NT2/D1 (cell line): Measurements from ENCODE around the gene EMP2.

Source experiments
- DNase-seq: peaks from one replicate; pipeline ENCODE4 v3.0.0-alpha.2; 2011; ENCODE audit warnings: low read depth, low spot score
- H3K27me3 ChIP-seq: 2 replicates; pipeline ENCODE4 v1.6.0; 2011; ENCODE audit warnings: mild to moderate bottlenecking; ENCODE audit not compliant: insufficient read length, insufficient read depth
- H3K36me3 ChIP-seq: 2 replicates; pipeline ENCODE4 v1.6.1; 2011; ENCODE audit warnings: mild to moderate bottlenecking, low read length, mixed read lengths; ENCODE audit not compliant: insufficient read depth, insufficient read length
- H3K4me1 ChIP-seq: 2 replicates; pipeline ENCODE4 v1.5.1; 2011; ENCODE audit not compliant: insufficient read depth, insufficient read length
- H3K4me3 ChIP-seq: 2 replicates; pipeline ENCODE4 v1.5.1; 2011; ENCODE audit warnings: low read depth; ENCODE audit not compliant: insufficient read length
- H3K9ac ChIP-seq: 2 replicates; pipeline ENCODE4 v1.6.0; 2011; ENCODE audit warnings: low read depth; ENCODE audit not compliant: insufficient read length
- H3K9me3 ChIP-seq: 2 replicates; pipeline ENCODE4 v1.5.1; 2011; ENCODE audit warnings: mild to moderate bottlenecking, low read length; ENCODE audit not compliant: insufficient read depth
- SUZ12 ChIP-seq: IDR thresholded peaks from 2 replicates; pipeline ENCODE4 v1.6.1; 2011; ENCODE audit not compliant: insufficient read length, insufficient read depth; ENCODE audit errors: extremely low read depth
- YY1 ChIP-seq: IDR thresholded peaks from 2 replicates; pipeline ENCODE4 v1.6.1; 2011; ENCODE audit not compliant: insufficient read length, insufficient read depth
- ZNF274 ChIP-seq: IDR thresholded peaks from 2 replicates; pipeline ENCODE4 v1.6.1; 2011; ENCODE audit warnings: mild to moderate bottlenecking, low read depth, low read length

The EMP2 gene

DNA sequence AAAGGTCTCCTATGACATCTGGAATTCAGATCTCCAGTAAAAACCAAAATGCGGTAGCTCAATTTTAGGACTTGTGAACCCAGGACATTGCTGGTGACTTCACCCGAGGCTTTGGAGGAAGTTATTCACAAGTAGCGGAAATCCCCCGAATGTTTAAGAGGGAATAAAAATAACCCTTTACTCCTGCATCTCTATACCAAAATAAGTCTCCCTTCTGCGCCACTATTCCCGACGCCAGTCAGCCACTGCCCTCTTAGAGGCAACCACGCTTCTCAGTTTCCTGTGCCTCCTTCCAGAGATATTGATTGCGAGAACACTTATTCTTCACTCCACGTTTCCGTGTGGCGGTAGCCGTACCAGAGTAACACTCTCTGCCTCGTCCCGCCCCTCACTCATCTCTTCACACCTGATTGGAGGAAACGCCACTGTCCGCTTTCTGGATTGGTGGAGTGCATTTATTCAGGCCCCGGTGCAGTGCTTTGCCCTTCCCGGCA lies 27.4 kb downstream of the EMP2 start:
- no peak overlapping the region for H3K4me3 ChIP-seq
- H3K27me3 ChIP-seq = no peaks in the 10 kb centered on the region
- H3K4me1 ChIP-seq = no peaks in the 10 kb centered on the region
- TF ChIP-seq YY1 (no peak), SUZ12 (no peak), ZNF274 (no peak)
- H3K36me3 ChIP-seq = peaks cover 6% of the 10 kb centered on the region
- peaks cover 16% of the 10 kb centered on the region for H3K9me3 ChIP-seq
- H3K9ac ChIP-seq = no peak overlapping the region
- no peak for DNase-seq

DNA sequence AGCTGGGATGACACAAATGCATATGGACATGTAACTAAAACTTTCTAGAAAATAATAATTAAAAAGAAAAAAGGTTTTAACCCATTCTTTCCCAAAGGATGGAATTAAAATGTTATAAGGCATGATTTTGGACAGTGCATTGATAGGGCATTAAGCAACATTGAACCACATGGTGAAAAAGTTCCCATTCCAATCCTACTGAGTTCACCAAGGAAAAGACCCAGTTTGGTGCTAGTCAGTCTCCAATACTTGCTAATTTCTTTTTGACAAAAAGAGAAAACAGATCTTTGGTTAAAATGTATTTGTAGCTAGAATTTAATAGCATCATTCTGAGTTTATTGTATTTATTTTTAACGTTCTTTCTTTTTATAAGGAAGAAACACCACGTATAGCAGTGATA lies 28.1 kb downstream of the EMP2 start:
- no peak for TF ChIP-seq ZNF274
- no peak for TF ChIP-seq YY1
- TF ChIP-seq SUZ12 = no peak
- Histone ChIP-seq H3K9me3 (peaks cover 24% of the 10 kb centered on the region), H3K4me3 (no peak overlapping the region), H3K9ac (no peak overlapping the region), H3K27me3 (no peaks in the 10 kb centered on the region), H3K36me3 (peaks cover 10% of the 10 kb centered on the region), H3K4me1 (no peaks in the 10 kb centered on the region)
- no peak for DNase-seq

DNA sequence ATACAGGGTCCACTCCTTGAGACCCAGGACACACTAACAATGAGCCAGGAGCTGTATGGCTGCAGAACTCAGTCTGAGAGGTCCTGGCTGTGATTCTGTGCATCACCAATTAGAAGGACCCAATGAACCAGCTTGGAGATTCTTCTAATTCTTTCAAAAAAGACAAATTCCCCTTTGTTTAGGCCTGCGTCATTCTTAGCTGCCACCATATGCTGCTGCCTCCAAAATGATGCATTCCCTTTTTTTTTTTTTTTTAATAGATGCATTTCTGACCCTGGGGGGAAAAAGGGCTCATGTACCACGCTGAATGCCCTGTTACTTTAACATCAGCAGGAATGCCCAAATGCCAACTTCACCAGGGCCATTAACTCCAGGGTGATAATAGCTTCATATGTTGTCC lies 28.5 kb downstream of the EMP2 start:
- peaks cover 14% of the 10 kb centered on the region for H3K36me3 ChIP-seq
- no peaks in the 10 kb centered on the region for H3K4me1 ChIP-seq
- H3K4me3 ChIP-seq = no peak overlapping the region
- peaks cover 25% of the 10 kb centered on the region for H3K9me3 ChIP-seq
- H3K9ac ChIP-seq = no peak overlapping the region
- H3K27me3 ChIP-seq = no peaks in the 10 kb centered on the region
- no peak for DNase-seq
- no peak for TF ChIP-seq SUZ12
- TF ChIP-seq ZNF274 = no peak
- no peak for TF ChIP-seq YY1

DNA sequence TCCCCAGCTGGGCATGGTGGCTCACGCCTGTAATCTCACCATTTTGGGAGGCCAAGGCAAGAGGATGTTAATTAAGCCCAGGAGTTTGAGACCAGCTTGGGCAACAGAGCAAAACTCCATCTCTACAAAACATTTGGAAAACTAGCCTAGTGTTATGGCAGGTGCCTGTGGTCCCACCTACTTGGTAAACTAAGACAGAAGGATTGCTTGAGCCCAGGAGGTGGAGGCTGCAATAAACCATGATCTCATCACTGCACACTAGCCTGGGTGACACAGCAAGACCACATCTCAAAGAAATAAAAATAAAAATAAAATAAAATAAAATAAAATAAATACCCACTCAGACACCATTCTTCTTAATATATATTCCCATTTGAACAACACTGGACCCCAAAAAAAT lies 32.0 kb downstream of the EMP2 start:
- H3K9ac ChIP-seq = no peak overlapping the region
- no peak for TF ChIP-seq SUZ12
- no peak for TF ChIP-seq YY1
- TF ChIP-seq ZNF274 = no peak
- no peaks in the 10 kb centered on the region for H3K27me3 ChIP-seq
- no peaks in the 10 kb centered on the region for H3K4me1 ChIP-seq
- DNase-seq = no peak
- H3K36me3 ChIP-seq = peaks cover 42% of the 10 kb centered on the region
- H3K9me3 ChIP-seq = peaks cover 25% of the 10 kb centered on the region
- no peak overlapping the region for H3K4me3 ChIP-seq

DNA sequence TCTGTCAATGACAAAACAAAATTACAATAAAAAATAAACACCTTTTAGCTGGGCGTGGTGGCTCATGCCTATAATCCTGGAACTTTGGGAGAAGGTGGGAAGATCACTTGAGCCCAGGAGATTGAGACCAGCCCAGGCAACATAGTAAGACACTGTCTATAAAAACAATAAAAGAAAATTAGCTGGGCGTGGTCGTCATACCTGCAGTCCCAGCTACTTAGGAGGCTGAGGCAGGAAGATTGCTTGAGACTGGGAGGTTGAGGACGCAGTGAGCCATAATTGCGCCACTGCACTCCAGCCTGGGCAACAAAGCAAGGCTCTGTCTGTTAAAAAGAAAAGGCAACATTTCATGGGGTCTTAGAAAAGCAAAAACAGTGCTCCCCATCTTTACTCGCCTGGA lies 32.7 kb downstream of the EMP2 start:
- peaks cover 45% of the 10 kb centered on the region for H3K36me3 ChIP-seq
- H3K9ac ChIP-seq = no peak overlapping the region
- H3K9me3 ChIP-seq = peaks cover 25% of the 10 kb centered on the region
- H3K4me3 ChIP-seq = no peak overlapping the region
- H3K27me3 ChIP-seq = no peaks in the 10 kb centered on the region
- DNase-seq = no peak
- no peaks in the 10 kb centered on the region for H3K4me1 ChIP-seq
- no peak for TF ChIP-seq SUZ12
- no peak for TF ChIP-seq YY1
- no peak for TF ChIP-seq ZNF274

DNA sequence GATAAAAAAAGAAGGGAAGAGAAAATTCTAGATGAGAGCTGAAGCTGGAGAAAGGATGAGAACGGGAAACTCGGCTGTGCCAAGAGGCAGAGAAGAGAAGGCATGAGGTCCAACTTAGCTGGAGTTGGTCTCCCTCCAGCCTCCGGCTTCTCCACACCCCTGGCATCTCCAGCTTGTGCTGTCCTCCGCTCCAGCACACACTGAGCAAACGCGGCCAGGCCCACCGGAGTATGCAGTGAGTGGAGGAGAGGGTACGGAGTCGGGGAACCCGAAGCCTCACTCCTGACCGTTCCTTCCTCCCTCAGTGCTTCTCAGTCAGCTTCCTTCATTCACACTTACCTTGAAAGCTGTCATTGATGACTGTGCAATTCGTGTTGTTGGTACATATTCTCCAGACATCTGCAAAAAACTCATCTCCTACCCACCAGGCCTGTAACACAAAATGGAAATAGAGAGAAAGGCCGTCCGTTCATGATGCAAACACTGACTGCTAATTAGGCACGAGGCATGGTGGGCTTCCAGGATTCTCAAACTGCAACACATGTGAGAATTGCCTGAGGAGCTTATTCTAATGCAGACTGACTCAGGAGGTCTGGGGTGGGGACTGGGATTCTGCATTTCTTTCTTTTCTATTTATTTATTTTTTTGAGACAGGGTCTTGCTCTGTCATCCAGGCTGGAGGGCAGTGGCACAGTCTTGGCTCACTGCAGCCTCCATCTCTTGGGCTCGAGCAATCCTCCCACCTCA lies 37.0 kb downstream of the EMP2 start:
- Histone ChIP-seq H3K36me3 (peaks cover 61% of the 10 kb centered on the region), H3K4me1 (no peaks in the 10 kb centered on the region), H3K9ac (no peak overlapping the region), H3K9me3 (peaks cover 12% of the 10 kb centered on the region), H3K4me3 (no peak overlapping the region), H3K27me3 (no peaks in the 10 kb centered on the region)
- TF ChIP-seq YY1 (no peak), ZNF274 (no peak)
- no peak for DNase-seq

DNA sequence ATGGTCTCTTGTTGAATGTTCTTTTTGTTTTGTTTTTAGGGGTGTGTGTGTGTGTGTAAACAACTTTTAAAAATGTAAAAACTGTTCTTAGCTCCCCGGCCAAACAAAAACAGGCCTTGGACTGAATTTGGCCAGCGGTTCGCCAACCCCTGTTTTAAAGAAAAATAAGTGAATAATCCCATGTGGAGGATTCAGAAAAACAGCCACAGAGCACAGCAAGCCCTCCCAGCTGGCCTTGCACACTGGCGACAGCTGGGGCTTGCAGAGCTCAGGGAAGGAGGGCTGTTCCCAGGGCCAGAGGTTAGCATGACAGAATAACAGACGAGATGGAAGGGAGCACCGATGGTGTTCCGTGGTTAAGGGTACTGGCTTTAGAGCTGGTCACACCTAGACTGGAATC lies 39.0 kb downstream of the EMP2 start:
- Histone ChIP-seq H3K27me3 (no peaks in the 10 kb centered on the region), H3K36me3 (peaks cover 64% of the 10 kb centered on the region), H3K4me1 (no peaks in the 10 kb centered on the region), H3K9ac (no peak overlapping the region), H3K9me3 (no peaks in the 10 kb centered on the region), H3K4me3 (no peak overlapping the region)
- no peak for DNase-seq
- TF ChIP-seq YY1 (no peak), SUZ12 (no peak)

DNA sequence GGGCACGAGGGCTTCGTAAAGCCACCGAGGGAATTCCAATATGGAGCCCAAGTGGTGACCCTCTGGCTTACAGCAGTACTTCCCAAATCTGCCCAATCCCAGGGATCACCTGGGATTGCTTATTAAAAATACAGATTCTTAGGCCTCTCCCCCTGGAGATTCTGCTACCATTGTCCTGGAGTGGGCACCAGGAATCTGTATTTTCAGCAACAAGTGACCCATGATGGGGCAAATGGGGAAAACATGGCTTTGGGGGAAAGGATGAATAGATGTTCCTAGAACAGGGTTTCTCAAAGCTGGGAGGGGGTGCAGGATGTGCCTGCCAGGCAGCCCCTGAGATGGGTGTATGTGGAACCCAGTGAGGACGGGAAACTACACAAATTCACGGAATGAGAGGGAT lies 40.6 kb downstream of the EMP2 start:
- no peak for DNase-seq
- no peaks in the 10 kb centered on the region for H3K4me1 ChIP-seq
- peaks cover 61% of the 10 kb centered on the region for H3K36me3 ChIP-seq
- no peak overlapping the region for H3K9ac ChIP-seq
- no peak overlapping the region for H3K4me3 ChIP-seq
- H3K9me3 ChIP-seq = no peaks in the 10 kb centered on the region
- H3K27me3 ChIP-seq = no peaks in the 10 kb centered on the region
- TF ChIP-seq ZNF274 (no peak), SUZ12 (no peak), YY1 (no peak)
